Uterus (tissue), 4 donors: ENCODE data around the gene GLT6D1. TPM values are rescaled to one million over a fixed set of nuclear protein-coding genes. Genes with fewer than 3 reads are reported as not detected.

ENCODE experiments used
- DNase-seq, 2 donors: peaks; one replicate each; pipeline ENCODE4 v3.0.0-alpha.2; 2019 to 2020
- H3K27ac ChIP-seq, 2 donors: fragments of 200-600 bp; sonication (generic); 1 replicate in 1 of 2; 2 replicates in 1 of 2; pipeline ENCODE4 v1.5.1; 2016 to 2018
- H3K27me3 ChIP-seq, 2 donors: fragments of 200-600 bp; sonication (generic); one replicate each; pipeline ENCODE4 v1.5.1; 2018 to 2019; ENCODE audit warnings: control low read depth in 1 of 2
- H3K36me3 ChIP-seq, 2 donors: fragments of 200-600 bp; sonication (generic); one replicate each; pipeline ENCODE4 v1.5.1; 2019; ENCODE audit warnings: control low read depth in 1 of 2
- H3K4me1 ChIP-seq, 2 donors: fragments of 200-600 bp; sonication (generic); one replicate each; pipeline ENCODE4 v1.5.1; 2018 to 2019; ENCODE audit warnings: control low read depth in 1 of 2
- H3K4me3 ChIP-seq, 2 donors: fragments of 200-600 bp; sonication (generic); 1 replicate in 1 of 2; 2 replicates in 1 of 2; pipeline ENCODE4 v1.5.1; 2018 to 2019; ENCODE audit warnings: mild to moderate bottlenecking in 1 of 2
- H3K9me3 ChIP-seq, 2 donors: fragments of 200-600 bp; sonication (generic); one replicate each; pipeline ENCODE4 v1.5.1; 2019; ENCODE audit warnings: control low read depth in 1 of 2
- CTCF ChIP-seq, 4 experiments: fragments of 200-600 bp in 2 of 4; fragments of 450-650 bp in 2 of 4; sonication (generic) in 2 of 4; IDR thresholded peaks; one replicate each; pipeline ENCODE4 v1.5.1; 2016 to 2019; ENCODE audit warnings: antibody characterized with exemption in 4 of 4, mild to moderate bottlenecking in 2 of 4, moderate library complexity in 1 of 4
- POLR2A ChIP-seq, 2 donors: fragments of 450-650 bp; IDR thresholded peaks; one replicate each; pipeline ENCODE4 v1.6.1; 2016; ENCODE audit warnings: antibody characterized with exemption in 2 of 2, mild to moderate bottlenecking in 1 of 2, moderate library complexity in 1 of 2
- intact Hi-C: fragments of 100-400 bp; cut with DNase I; formaldehyde crosslinking; loops from one replicate; pipeline ENCODE4 v1.15.1; 2023; ENCODE audit warnings: low total_unique reads
- total RNA-seq, 4 donors: library from RNA; depleted of rRNA in 3 of 4; stranded (reverse); fragments of >200 nt in 3 of 4; gene quantifications; one replicate each; pipeline versions ENCODE4 v1.1.0 to v1.2.4, GENCODE V29; 2014 to 2023
- donor health status: DM: yes; HTN: yes; CAD: no.

The GLT6D1 gene
- total RNA-seq, 4 donors from 2014 or later = not detected

DNA sequence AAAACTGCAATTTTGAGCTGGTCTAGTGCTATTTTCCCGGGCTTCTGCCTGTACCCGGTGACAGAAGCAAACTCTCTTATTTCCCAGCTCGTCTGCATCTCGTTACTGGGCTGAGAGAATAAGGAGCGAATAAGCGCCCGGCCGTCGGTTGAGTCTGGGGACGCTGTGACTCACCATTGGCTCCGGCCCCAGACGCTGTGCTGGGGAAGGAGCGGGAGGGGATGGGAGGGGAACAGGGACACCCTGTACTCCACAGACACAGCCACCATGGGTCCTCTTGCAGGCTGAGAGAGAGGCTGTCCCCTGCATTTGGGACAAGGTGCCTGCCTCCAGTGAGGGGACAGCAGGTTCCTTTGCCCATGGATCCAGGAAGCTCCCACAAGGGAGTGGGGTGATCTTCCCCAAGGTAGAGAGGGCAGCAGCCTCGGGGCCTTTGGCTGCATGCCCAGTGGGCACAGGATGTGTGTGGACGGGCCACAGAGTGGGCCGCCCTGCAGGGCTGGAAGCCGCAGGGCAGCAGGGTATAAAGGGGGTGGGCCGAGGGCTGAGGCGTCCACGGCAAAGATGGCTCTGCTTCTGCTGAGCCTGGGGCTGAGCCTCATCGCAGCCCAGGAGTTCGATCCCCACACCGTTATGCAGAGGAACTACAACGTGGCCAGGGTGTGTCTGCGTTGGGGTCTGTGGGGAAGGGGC lies 23.6 kb upstream of the GLT6D1 start, which contains the start of gene LCN9:
LCN9 (plus strand) TSS at position 552 of the 693 bp plus-strand sequence; CDS start at position 565, 13 bp downstream.
- no peak for DNase-seq
- H3K9me3 ChIP-seq = no peaks in the 10 kb centered on the region
- intact Hi-C loops = no loop called here
- no peaks in the 10 kb centered on the region for H3K4me1 ChIP-seq
- no peak within 1 kb of the TSS for H3K27ac ChIP-seq
- TF ChIP-seq CTCF (IDR thresholded peaks at IDR 0.05) = no peak
- H3K36me3 ChIP-seq = no peaks in the 10 kb centered on the region
- no peaks in the 10 kb centered on the region for H3K27me3 ChIP-seq
- no peak within 1 kb of the TSS for H3K4me3 ChIP-seq

DNA sequence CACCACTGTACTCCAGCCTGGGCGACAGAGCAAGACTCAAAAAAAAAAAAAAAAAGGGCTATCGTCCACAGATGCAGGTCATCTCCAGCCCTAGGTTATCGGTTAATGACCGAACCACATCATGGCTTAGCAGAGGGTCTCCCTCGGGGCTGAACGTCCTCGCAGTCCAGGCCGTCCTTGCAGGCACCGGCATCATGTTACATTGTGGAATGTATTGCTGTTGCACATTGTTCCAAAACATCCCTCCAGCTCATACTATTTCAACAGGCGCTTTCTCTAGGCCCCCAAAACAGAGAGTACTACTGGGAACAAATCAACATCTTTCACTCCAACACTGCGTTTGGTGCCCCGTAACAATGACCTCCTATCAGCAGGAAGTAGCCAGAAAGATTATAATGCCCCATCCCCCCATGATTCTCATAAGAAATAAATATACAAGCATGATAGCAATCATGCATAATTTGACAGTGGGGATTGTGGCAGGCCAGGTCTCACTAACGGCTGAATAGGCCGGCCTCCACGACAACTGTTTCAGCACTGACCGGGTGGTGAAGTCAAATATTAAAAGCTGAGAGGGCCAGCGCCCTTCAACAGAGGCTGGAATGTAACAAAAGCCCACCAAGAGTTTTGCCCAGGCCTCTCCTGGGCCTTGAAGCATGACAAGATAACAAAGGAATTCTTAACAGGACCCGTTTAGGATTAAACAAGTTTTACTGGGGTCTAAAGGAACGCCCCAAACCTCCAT lies 22.6 kb upstream of the GLT6D1 start:
- no peak for DNase-seq
- H3K27me3 ChIP-seq = no peaks in the 10 kb centered on the region
- no peaks in the 10 kb centered on the region for H3K9me3 ChIP-seq
- H3K36me3 ChIP-seq = no peaks in the 10 kb centered on the region
- H3K4me3 ChIP-seq = no peak overlapping the region
- intact Hi-C loops = no loop called here
- H3K4me1 ChIP-seq = no peaks in the 10 kb centered on the region
- TF ChIP-seq CTCF (IDR thresholded peaks at IDR 0.05) (no peak), POLR2A (IDR thresholded peaks at IDR 0.05) (no peak)
- H3K27ac ChIP-seq = no peak overlapping the region

DNA sequence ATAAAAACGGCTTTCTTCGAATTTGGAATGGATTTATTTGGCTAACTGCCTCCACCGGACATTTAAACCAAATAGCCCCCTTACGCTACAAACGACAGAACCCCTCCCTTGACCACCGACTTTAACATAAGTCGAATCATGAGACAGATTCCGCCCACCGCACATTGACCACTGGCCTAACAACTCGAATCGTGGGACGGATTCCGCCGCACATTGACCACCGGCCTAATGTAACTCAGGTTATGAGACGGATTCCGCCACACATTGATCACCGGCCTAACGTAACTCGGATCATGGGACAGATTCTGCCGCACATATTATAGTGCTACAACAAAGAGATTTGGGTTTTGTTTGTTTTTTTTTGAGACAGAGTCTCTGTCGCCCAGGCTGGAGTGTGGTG lies 21.1 kb upstream of the GLT6D1 start:
- H3K4me1 ChIP-seq = no peaks in the 10 kb centered on the region
- H3K36me3 ChIP-seq = no peaks in the 10 kb centered on the region
- TF ChIP-seq CTCF (IDR thresholded peaks at IDR 0.05) = no peak
- no peak for TF ChIP-seq POLR2A (IDR thresholded peaks at IDR 0.05)
- intact Hi-C loops = no loop called here
- no peak for DNase-seq
- H3K9me3 ChIP-seq = no peaks in the 10 kb centered on the region
- H3K4me3 ChIP-seq = no peak overlapping the region
- H3K27me3 ChIP-seq = no peaks in the 10 kb centered on the region
- H3K27ac ChIP-seq = no peak overlapping the region

DNA sequence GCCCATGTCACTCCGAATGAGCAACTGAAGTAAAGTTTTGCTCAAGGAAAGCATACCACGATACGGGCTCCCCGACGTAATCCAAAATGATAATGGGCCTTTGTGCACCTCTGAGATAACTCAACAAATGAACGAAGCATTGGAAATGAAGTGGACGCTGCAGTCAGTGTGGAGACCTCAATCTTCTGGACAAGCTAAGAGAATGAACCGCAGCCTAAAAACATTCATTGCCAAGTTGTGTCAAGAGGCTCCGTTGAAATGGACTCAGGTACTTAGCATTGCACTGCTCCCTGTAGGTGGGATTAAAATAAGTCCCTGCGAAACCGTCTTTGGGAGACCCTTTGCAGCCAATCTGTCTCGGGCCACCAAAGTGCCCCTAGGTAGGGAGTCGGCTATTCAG lies 19.9 kb upstream of the GLT6D1 start:
- TF ChIP-seq POLR2A (IDR thresholded peaks at IDR 0.05) (no peak), CTCF (IDR thresholded peaks at IDR 0.05) (no peak)
- Histone ChIP-seq H3K27me3 (no peaks in the 10 kb centered on the region), H3K4me1 (no peaks in the 10 kb centered on the region), H3K4me3 (no peak overlapping the region), H3K27ac (no peak overlapping the region), H3K36me3 (no peaks in the 10 kb centered on the region), H3K9me3 (no peaks in the 10 kb centered on the region)
- DNase-seq = no peak
- intact Hi-C loops = no loop called here

- Histone ChIP-seq H3K4me1 (no peaks in the 10 kb centered on the region), H3K36me3 (no peaks in the 10 kb centered on the region), H3K27me3 (no peaks in the 10 kb centered on the region), H3K27ac (no peak overlapping the region), H3K9me3 (no peaks in the 10 kb centered on the region), H3K4me3 (no peak overlapping the region)
- TF ChIP-seq POLR2A (IDR thresholded peaks at IDR 0.05) (no peak), CTCF (IDR thresholded peaks at IDR 0.05) (no peak)
- DNase-seq = no peak
- intact Hi-C loops = no loop called here
Measured at GRCh38 chr9:135657416-135657815, 18.1 kb upstream of the GLT6D1 start.
